Lower leg skin (tissue), 3 donors: ENCODE data around the gene NR6A1.

Experiments used
- POLR2A ChIP-seq, 2 donors: fragments of 450-650 bp; IDR thresholded peaks; one replicate each; pipeline ENCODE4 v1.6.1; 2016 to 2017; ENCODE audit warnings: antibody characterized with exemption in 2 of 2, mild to moderate bottlenecking in 1 of 2, moderate library complexity in 1 of 2
- TF ChIP-seq, protein P1 (sequence below), 3 donors: fragments of 450-650 bp; IDR thresholded peaks; one replicate each; pipeline ENCODE4 v1.5.1; 2016; ENCODE audit warnings: antibody characterized with exemption in 3 of 3, mild to moderate bottlenecking in 3 of 3, moderate library complexity in 2 of 3

DNA sequence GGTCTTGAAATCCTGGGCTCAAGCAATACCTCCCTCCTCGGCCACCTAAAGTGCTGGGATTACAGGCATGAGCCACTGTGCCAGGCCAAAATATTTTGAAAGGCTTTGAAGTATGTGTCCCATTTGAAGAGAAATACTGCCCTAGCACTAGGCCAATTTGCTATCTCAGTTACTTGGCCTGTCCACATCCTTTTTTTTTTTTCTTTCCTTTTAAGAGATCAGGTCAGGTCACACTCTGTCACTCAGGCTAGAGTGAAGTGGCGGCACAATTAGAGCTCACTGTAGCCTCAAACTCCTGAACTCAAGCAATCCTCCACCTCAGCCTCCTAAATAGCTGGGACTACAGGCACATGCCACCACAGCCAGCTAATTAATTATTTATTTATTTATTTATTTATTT lies 84.2 kb downstream of the NR6A1 start:
- TF ChIP-seq, protein P1, sequence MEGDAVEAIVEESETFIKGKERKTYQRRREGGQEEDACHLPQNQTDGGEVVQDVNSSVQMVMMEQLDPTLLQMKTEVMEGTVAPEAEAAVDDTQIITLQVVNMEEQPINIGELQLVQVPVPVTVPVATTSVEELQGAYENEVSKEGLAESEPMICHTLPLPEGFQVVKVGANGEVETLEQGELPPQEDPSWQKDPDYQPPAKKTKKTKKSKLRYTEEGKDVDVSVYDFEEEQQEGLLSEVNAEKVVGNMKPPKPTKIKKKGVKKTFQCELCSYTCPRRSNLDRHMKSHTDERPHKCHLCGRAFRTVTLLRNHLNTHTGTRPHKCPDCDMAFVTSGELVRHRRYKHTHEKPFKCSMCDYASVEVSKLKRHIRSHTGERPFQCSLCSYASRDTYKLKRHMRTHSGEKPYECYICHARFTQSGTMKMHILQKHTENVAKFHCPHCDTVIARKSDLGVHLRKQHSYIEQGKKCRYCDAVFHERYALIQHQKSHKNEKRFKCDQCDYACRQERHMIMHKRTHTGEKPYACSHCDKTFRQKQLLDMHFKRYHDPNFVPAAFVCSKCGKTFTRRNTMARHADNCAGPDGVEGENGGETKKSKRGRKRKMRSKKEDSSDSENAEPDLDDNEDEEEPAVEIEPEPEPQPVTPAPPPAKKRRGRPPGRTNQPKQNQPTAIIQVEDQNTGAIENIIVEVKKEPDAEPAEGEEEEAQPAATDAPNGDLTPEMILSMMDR (IDR thresholded peaks at IDR 0.05): no peak
- no peak for TF ChIP-seq POLR2A (IDR thresholded peaks at IDR 0.05)
